NCI-H2107 treated with DMSO at 0.1 percent for 48 hours (cell line): ENCODE results near the gene MFSD6.
"Not testable (repeated sequence)": the region's sequence is repeated elsewhere in the genome, so short reads cannot be mapped to it uniquely, and the experiment has no call there.

ENCODE experiments used
- DNase-seq: peaks from one replicate; lab custom pipeline; 2025; ENCODE audit not compliant: unreplicated experiment; lab: John Stamatoyannopoulos, UW

The MFSD6 gene

DNA sequence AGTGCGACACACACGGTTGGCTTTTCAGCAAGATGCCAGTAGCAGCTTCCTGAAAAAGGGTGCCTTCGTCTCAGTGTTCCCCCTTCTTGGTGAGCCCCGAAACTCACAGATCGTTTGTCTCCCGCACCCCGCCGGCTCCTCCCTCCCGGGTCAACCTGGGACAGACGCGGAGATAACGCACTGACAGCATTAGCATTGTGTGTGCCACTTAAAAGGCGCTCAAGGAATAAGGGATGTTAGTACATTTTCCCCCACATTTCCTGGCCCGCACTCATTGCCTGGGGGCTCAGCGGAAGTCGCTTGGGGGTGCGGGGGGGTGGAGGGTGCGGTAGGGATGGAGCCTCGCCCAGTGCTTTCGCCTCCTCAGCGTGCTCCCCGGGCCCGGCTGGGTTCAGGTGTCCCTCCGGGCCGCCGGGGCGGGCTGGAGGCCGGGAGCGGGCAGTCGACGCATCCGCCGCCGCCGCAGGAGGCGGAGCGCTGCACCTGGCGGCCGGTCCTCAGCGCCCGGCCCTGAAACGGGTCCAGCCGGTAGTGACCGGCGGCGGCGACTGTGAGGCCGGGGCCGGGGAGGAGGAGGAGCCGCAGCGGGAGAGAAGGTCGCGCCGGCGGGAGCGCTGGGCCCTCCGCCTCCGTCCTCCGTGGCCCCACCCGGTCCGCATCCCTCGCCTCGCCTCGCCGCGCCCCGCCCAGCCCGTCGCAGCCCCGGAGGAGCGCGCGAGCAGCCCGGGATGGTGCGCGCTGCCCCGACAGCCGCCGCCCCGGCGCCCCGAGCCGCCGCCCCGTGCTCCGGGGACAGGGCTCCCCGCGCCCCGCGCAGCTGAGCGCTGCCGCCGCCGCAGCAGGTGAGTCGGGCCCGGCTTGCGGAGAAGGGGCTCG is at the start of gene MFSD6:
Gene MFSD6, plus strand, starts transcription at position 694 of the 876 bp plus-strand sequence. CDS start 27,675 bp downstream, outside the sequence.
- peak; percentile 15 for DNase-seq

DNA sequence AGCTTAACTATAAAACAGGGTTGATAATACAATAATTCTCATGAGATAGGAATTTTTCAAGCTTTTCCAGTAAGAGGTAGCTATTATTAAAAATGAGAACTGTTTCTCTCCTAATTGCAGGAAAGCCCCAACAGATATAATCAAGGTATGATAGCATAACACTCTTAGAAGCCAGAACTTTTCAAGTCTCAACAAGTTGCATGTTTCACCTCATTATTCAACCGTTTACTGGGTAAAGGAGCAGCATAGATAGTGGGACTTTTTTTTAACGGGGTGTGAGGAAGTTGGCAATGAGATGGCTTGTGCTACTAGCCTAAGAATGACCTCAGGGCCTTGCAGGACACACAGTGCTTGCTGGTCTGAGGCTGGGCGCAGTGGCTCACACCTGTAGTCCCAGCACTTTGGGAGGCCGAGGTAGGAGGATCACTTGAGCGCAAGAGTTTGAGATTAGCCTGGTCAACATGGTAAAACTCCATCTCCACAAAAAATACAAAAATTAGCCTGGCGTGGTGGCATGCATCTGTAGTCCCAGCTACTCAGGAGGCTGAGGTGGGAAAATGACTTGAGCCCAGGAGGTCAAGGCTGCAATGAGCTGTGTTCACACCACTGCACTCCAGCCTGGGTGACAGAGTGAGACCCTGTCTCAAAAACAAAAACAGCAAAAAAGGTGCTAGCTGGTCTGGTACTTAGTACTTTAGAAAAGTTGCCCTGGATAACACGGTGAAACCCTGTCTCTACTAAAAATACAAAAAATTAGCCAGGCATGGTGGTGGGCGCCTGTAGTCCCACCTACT is 49.3 kb upstream of the MFSD6 start:
- not testable (repeated sequence) for DNase-seq

DNA sequence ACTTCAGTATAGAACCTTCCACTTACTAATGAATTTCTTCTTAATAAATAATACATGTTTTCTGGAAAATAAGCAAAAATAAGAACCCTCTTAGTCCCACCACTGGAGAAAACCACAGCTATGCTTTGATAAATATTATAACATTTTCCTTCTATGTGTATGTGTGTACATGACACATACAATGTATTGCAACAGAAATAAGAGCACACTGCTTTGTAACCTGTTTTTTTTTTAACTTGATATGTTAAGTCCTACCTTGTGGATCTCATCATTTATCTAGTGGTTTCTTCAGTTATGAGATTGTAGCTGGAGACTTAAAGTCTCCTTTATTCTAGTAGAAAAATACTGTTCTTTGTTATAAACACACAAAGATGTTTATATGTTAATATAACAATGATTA is 47.6 kb upstream of the MFSD6 start:
- DNase-seq, result no peak

DNA sequence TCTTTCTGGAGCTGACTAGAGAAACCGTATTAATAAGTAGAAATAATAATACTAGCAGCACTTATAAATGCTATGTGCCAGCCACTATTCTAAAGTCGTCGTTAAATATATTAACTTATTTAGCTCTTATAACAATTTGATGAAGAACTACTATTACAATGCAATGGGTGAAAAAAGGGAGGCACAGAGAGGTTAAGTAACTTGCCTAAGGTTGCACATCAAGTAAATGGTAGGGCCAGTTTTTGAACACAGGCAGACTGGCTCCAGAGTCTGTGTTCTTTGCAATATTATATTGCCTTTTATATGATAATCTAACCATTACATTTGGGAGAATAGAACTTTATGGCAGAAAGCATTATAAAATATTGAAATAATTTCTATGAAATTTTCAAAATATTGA is 47.2 kb upstream of the MFSD6 start:
- no peak for DNase-seq

DNA sequence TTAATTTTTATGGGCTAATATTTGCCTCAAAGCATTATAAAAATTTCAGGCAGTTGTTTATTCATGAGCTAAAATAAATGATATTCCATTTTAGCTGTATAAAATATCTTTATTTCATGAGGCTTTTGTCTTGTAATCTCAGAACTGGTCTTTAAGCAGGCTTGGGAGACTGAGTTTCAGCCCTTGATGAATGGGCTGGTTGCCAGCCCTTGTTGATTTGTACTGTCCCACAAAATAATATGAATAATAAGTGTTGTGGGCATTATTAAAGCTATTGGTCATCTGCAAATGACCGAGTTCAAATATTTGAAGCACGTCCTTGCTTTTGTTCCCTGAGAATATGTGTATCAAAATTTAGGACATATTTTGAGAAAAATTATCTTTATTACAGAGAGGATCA is 46.6 kb upstream of the MFSD6 start:
- no peak for DNase-seq

- no peak for DNase-seq
These were observed 45.3 kb upstream of the MFSD6 start for GRCh38 chr2:190362894-190363293.

GRCh38 chr2:190365499-190366204 is 42.5 kb upstream of the MFSD6 start:
- DNase-seq, result no peak

- no peak for DNase-seq
These were observed 41.9 kb upstream of the MFSD6 start for GRCh38 chr2:190366248-190366753.

DNA sequence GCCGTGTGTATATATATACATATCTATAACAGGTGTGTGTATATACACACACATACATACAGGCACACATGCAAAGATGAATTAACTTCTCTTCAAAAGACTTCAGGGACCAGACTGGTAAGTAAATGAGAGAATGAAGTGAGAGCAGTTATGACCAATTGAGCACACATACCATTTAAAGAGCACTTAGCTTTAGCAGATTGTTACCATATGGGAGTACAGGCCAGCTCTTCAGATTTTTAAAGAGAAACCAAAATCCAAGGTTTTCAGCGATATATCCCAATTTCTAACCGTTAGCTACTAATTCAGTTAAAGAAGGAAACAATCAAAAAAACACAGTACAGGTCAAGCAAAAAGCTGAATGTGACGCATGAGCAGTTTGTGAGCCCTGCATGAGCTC is 41.1 kb upstream of the MFSD6 start:
- no peak for DNase-seq

GRCh38 chr2:190369635-190370034 is 38.5 kb upstream of the MFSD6 start:
- no peak for DNase-seq

DNA sequence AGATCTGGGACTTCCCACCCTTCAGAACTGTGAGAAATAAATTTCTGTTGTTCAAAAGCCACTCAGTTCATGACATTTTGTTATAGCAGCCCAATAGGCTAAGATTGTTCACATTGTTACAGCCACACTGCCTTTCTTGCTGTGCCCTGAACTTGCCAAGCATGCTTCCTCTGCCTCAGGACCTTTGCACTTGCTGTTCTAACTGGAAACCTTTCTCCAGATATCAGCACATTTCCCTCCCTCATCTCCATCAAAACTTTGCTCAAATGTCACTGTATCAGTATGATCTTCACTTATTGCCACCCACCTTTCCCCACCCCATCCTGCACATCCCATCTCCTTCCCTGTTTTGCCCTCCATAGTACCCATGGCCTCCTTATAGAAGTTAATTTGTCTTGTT is 32.1 kb upstream of the MFSD6 start:
- DNase-seq, result no peak

GRCh38 chr2:190376591-190377245 is 31.4 kb upstream of the MFSD6 start:
- DNase-seq, result no peak

DNA sequence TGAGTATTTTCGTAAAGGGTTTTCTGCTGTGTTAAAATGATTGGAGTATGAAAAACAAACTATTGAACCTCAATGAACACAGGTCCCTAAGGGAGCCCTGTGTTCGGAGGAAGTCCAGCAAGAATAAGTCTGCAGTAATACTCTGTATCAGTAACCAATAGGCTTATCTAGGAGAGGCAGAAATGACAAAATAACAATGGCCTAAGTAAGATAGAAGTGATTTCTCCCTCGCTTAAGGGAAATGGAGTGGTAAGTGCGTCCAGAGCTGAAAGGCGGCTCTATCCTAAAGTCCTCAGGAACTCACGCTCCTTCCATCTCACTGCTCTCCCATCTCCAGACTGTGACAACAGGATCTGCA is 29.3 kb upstream of the MFSD6 start:
- DNase-seq, result no peak

GRCh38 chr2:190379249-190379964 is 28.7 kb upstream of the MFSD6 start:
- DNase-seq, result no peak

GRCh38 chr2:190380962-190381412 is 27.2 kb upstream of the MFSD6 start:
- DNase-seq, result no peak

DNA sequence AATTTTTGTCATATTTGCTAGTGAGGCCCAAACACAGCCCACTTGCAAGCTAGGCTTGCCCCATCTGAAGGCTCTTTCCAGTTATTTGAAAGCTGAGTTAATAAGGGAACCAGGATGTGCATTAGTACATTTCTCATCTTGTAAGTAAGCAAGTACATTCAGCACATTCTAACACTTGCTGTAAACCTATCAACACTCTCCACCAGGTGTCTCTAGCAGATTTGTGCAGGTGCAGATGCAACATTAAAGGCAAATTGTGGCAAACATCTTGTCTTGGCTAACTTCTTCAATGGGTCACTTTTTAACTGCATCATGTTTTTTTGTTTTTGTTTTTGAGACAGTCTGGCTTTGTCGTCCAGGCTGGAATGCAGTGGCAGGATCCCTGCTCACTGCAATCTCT is 25.3 kb upstream of the MFSD6 start:
- DNase-seq, result peak; percentile 52

DNA sequence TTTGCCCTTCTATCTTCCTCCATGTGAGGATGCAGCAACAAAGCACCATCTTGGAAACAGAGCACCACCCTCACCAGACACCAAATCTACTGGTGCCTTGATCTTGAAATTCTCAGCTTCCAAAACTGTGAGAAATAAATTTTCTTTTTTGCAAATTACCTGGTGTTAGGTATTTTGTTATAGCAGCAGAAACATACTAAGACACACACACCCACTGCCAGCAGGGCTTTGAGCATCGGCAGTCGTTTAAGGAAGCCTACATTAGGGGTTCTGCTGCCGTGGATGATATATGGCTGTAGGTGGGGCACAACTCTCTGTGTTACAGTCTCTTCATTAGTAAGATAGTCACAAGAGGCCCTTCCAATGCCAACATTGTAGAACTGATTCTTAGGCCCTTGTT is 20.7 kb upstream of the MFSD6 start:
- DNase-seq, result no peak

DNA sequence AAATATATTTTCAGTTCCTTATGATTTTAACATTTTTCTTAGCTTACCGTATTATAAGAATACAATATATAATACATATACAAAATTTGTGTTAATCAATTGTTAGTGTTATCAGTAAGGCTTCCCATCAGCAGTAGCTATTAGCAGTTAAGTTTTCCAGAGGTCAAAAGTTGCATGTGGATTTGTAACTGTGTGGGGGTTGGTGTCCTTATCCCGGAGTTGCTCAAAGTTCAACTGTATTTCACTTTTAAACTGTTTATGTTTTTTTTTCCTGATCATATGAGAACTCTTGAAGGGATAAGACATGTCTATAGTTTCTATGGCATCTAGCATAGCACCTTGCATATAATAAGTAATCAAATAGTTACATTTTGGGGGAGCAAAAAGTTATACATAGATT is 11.9 kb upstream of the MFSD6 start:
- no peak for DNase-seq

GRCh38 chr2:190402986-190403603 is 5.1 kb upstream of the MFSD6 start:
- no peak for DNase-seq

DNA sequence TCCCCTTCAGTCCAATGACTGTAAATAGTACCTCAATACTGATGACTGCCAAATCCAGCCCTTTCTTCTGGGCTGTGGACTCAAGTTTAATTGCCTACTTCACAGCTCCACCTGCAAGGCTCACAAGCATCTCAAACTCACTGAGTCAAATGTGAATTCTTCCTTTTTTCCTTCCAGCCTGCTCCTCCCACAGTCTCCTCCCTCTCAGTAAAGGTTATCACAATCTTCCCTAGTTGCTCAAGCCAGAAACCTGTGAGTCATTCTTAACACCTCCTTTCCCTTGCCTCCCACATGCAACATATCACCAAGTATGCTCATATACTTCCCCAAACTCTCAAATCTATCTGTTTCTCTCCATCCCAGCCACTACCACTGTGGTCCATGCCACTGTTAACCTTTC is 3.7 kb upstream of the MFSD6 start:
- no peak for DNase-seq
